Mucosa of gallbladder (tissue), 1 donor: ENCODE results near the gene PRM2. TPM values are rescaled to one million over a fixed set of nuclear protein-coding genes. Genes with fewer than 3 reads are reported as not detected.
A peak's percentile ranks its signal among the peaks of the same experiment; 100 is the strongest.
"Not testable (repeated sequence)": the region's sequence is repeated elsewhere in the genome, so short reads cannot be mapped to it uniquely, and the experiment has no call there.

Experiments
- DNase-seq: peaks from one replicate; pipeline ENCODE4 v3.0.0-alpha.2; 2020; ENCODE audit warnings: low spot score
- total RNA-seq: library from RNA; stranded (reverse); gene quantifications from one replicate; pipeline ENCODE4 v1.2.1, GENCODE V29; 2021
- donor health status: DM: no; HTN: no; CAD: no.

Gene PRM2
- total RNA-seq, 1 donor from 2014 or later, result not detected

DNA sequence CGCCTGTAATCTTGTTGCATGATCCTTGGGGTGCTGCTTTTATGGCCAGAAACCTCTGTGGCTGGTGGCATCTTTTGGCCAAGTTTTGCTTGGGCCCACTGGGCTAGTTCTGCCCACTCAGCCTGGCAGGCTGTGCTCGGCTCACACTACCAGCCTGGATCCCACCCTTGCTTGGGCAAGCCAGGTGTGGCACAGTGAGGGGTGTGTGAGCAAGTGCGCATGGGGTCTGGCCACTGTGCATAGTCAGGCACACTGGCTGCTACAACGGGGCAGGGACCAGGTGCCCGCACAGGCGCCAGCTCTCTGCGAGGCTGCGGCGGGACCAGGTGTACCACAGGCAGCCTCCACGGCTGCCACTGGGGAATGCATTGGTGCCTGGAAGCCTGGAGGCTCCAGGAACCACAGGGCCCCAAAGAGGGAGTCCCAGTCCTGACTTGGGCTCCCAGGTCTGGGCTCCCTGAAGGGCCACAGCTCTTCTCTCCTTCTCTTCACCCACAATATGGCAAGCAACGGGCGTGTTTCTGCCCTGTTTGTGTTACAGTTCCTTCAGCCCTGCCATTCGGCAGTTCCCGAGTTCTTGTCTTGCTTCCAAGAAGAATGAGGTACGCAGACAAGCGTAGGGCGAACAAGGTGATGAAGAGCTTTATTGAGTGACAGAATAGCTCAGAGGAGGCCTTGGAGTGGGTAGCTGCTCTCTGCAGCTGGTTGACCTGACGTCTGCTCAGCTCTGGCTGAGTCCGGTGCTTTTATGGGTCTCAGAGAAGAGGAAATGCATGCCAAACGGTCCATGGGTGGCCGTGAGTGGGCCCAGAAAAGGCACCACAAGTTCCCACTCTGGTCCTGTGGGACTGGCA is 31.6 kb upstream of the PRM2 start:
- DNase-seq, result no peak

DNA sequence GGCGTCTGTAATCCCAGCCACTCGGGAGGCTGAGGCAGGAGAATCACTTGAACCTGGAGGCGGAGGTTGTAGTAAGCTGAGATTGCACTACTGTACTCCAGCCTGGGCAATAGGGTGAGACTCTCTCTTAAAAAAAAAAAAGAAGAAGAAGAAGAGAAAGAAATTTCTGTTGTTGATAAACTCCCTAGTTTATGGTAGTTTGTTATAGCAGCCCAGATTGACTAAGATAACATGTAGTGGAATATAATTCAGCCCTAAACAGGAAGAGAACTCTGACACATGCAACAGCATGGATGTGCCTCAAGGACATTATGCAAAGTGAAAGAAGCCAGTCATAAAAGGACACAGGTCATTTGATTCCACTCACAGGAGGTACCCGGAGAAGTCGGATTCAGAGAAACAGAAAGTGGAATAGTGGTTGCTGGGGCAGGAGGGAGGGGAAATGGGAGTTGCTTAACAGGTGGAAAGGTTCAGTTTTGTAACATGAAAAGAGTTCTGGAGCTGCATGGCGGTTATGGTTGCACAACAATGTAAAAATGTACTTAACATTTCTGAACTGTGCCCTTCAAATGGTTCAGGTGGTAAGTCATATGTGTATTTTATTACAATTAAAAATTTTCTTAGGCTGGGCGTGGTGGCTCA is 30.8 kb upstream of the PRM2 start:
- no peak for DNase-seq

DNA sequence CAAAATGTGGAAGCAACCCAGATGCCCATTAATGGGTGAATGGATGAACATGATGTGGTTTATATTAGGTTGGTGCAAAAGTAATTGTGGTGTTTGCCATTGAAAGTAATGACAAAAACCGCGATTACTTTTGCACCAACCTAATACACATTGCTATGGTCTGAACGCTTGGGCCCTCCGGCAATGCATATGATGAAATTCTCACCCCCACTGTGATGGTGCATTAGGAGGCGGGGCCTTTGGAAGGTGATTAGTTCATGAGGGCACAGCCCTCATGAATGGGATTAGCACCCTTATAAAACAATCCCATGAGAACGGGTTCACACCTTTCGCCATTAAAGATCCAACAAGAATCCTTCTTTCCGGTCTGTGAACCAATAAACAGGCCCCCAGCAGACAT is 30.1 kb upstream of the PRM2 start:
- DNase-seq, result no peak

DNA sequence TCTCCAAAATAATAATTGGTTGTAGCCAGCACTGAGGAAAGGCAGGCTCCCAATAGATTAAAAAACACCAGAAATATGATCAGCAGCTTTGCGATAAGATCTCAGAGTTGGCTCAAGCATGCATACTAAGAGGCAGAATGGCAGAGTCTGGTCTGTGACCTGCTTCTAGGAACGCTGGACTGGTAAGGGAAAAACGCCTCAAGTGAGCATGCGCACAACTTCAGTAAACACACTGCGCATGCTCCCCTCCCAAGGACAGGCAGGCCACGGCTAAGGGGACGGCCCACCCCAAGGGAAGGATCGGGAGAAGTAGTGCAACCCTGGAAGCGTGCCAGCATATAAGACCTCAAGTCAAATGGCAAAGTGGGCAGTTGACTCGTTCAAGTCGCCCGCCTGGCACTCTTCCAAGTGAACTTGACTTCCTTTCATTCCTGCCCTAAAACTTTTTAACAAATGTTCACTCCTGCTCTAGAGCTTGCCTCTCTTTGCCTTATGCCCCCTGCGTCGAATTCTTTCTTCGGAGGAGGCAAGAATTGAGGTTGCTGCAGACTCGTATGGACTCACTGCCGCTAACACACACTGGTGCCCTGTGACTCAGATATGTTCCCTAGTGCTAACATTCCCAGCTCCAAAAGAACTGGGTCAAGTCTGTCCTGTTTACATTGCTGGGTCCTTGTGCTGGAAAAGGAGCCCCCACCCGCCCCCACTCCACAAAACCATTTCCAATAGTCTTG is 27.3 kb upstream of the PRM2 start:
- no peak for DNase-seq

DNA sequence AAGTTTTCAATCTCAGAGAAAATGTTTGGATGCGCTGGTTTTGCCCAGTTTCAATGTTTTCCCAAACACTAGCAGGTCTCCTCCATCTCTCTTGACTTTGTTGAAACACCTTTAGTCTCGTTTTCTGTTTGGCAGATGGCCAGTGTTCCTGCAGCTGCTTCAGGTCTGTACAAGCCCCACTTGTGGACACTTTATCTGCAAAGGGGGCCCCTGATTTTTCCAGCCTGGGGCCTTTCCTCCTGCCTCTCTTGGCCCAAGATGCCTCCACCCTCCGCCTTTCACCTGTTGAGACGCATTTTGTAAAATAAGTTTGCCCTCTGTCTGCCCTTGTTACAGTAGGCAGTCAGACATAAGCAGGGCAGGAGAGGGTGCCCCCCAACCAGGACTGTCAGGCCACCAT is 26.7 kb upstream of the PRM2 start:
- no peak for DNase-seq

DNA sequence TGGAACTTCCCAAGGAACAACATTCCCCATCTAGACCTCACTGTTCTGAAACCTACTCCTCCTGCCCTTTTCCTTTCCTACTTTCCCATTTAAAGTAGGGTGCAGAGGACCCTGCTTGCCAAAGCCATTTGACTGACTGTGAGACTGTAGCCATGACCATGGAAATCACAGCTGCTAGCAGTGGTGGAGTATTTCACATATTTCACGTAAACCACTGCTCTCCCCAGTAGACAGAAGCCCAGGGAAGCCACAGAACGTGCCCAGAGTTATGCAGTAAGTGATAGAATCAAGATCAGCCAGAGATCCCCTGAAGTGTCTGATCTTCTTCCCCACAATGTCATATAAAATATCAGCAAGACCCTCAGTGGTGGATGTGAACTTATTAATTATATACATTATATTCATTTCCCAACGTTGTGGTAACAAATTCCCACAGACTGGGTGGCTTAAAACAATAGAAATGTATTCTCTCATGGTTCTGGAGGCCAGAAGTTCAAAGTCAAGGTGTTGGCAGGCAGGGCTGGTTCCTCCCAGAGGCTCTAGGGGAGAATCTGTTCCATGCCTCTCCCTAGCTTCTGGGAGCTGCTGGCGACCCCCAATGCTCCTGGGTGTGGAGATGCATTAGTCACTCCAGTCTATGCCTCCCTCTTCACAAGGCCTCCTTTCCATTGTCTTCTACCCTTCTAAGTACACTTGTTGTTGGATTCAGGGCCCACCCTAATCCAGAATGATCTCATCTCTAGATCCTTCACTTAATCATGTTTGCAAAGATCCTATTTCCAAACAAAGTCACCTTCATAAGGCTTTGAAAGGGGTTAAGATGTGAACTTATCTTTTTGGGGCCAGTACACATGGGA is 25.6 kb upstream of the PRM2 start:
- no peak for DNase-seq

DNA sequence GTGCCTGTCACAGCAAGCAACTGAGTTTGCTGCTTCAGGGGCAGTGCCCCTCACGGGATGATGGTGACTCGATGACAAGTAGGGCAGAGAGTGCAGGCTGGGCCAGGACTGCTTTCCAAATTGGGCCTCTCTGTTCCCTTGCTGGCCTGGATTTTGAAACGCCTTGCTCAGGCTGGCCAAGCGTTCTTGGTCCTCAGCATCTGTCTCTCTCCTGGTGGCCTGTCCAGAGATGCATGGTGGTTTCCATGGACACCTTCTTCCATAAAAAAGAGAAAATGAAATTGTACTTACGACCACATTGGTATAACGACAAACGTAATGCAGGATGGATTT is 24.2 kb upstream of the PRM2 start:
- no peak for DNase-seq

DNA sequence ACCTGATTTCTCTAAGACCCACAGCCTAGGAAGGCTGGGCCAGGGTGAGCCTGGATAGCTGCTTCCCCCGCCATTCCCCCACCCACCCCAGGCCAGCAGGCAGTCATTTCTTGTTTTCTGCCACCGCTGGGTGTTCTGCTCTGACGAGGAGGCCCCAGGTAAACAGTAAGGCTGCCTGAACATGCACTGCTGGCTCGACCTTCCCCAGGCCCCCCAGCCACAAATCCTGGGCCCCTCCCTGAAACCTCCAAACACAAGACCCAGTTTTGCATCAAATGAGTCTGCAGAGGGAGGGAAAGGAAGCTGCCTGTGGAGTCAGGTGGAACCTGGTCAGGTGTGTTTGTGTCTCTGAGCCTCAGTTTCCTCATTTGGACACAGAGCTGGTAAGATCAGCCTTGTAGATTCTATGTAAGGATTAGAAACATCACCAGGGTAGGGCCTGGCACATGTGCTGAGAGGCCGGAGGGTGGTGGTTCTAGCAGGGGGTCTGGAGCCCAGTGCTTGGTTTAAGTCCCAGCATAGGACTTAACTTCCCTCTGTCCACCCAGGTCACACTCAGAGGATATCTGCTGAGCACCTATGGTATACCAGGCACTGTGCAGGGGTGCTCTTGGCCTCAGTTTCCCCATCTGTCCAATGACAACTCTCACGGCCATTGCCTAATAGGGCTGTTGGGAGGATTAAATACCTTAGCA is 23.7 kb upstream of the PRM2 start:
- DNase-seq, result no peak

DNA sequence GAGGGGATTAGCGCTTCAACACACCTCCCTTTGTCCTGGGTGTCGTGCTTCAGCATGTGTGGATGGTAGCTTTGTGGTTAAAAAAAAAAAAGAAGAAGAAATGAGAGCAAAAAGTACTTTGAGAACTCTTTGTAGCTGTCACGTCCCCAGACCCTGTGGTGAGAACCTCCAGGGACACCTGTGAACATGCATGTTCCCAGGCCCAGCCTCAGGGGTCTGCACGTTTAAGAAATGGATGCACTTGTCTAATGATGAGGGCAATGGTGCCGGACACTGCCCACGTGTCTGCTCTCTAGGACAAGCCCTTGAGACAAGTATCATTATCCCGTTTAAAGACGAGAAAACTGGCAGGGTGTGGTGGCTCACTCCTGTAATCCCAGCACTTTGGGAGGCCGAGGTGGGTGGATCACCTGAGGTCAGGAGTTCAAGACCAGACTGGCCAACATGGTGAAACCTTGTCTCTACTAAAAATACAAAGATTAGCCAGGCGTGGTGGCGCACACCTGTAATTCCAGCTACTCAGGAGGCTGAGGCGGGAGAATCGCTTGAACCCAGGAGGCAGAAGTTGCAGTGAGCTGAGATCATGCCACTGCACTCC is 22.8 kb upstream of the PRM2 start:
- DNase-seq, result not testable (repeated sequence)

DNA sequence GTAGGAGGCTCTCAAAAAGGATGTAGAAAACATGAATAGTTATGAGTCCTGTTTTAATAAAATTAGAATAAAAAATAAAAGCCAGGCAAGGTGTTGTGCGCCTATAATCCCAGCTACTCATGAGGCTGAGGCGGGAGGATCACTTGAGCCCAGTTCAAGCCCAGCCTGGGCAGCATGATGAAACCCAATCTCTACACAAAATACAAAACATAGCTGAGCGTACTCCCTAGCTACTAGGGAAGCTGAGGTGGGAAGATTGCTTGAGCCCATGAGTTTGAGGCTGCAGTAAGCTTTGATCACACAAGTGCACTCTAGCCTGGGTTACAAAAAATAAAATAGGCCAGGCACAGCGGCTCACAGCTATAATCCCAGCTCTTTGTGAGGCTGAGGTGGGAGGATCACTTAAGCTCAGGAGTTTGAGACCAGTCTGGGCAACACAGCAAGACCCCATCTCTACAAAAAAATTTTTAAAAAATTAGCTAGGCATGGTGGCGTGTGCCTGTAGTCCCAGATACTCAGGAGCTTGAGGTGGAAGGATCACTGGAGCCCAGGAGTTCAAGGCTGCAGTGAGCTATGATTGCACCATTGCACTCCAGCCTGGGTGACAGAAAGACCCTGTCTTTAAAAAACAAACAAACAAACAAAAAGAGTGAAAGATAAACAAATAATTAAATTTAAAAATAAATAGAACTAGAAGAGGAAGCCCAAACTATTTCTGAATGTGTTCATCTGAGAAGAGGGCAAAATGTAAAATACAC is 22.0 kb upstream of the PRM2 start:
- DNase-seq, result no peak

DNA sequence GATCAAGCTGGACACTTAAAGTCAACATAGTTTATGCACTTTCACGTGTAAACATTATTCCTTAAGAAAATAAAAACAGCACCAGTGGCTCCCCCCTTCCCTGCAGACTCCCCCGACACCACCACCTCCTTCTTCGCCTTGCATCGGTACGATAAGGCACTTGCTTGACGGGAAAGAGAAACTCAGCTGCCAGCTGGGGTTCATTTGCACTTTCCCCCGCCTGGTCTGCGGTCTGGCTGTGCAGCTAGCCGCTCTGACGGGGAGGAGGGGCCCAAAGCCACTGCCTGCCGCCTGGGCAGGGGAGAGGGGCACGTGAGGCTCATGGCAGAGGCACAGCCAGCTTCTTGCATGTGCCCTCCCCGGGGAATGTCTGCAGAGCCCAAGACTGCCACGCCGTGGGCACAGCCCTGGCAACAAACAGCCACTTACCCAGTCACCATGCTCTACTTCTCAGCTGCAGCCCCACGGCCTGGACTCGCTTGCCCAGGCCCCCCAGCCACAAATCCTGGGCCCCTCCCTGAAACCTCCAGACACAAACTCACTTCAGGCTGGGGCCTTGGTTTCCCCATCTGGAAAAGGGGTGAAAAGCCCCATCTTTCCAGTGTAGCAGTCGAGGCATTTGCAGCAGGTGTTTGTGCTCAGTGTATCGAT is 21.3 kb upstream of the PRM2 start:
- peak; percentile 60 for DNase-seq

DNA sequence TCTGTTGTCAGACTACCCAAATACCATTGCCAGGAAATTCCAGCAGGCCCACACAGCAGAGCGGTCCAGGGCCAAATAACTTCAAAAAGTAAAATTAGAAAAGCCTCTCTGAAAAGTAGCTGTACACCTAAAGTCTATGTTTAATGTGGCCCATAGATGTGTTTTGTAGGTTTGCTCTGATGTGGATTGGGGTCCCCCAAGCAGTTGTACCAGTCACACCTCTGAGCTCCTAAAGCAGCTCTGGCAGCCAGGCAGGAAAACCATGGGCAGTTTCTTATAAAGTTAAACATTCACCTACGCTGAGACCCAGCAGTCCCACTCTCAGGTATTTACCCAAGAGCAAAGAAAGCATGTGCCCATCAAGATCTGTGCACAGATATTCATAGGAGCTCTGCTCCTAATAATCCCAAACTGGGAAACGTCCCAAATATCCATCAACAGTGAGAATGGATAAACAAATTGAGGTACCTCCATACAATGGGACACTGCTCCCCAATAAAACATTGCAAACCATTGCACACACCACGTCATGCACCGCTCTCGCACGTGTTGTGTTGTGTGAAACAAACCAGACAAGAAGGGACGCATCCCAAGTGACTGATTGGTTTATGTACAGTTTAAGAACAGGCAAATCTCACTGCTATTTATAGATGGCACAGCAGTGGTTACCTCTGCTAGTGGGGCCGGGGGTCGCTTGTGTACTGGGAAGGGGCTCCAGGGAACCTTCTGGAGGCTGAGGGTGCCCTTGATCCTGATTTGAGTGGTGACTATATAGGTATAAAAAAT is 20.6 kb upstream of the PRM2 start:
- no peak for DNase-seq

DNA sequence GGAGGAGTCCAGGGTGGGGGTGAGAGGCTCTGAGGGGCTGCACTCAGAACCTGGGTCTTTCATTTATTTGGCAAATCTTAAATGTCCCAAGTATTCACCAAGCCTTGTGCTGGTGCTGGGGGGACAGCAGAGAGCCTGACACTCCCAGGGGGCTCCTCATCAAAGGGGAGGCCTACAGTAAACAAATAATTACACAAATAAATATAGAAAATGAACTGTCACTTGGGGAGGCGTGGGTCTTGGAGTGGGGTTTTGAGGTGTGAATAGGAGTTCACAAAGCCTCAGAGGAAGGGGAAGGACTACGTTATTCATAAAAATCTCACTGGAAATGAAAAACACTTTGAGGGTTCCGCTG is 20.0 kb upstream of the PRM2 start:
- no peak for DNase-seq

DNA sequence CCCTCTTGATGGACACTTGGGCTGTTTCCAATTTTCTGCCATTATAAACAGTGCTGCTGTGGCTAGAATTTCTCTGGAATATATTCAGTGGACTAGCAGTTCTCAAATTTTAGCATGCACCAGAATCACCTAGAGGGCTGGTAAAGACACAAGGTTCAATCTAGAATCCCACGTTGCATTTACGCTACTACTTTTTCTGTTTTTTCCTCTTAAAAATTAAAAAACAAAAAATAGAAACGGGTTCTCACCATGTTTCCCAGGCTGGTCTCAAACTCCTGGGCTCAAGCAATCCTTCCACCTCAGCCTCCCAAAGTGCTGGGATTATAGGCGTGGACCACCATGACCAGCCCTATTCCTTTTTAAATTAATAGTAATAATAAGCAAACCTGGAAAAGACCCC is 19.4 kb upstream of the PRM2 start:
- no peak for DNase-seq

DNA sequence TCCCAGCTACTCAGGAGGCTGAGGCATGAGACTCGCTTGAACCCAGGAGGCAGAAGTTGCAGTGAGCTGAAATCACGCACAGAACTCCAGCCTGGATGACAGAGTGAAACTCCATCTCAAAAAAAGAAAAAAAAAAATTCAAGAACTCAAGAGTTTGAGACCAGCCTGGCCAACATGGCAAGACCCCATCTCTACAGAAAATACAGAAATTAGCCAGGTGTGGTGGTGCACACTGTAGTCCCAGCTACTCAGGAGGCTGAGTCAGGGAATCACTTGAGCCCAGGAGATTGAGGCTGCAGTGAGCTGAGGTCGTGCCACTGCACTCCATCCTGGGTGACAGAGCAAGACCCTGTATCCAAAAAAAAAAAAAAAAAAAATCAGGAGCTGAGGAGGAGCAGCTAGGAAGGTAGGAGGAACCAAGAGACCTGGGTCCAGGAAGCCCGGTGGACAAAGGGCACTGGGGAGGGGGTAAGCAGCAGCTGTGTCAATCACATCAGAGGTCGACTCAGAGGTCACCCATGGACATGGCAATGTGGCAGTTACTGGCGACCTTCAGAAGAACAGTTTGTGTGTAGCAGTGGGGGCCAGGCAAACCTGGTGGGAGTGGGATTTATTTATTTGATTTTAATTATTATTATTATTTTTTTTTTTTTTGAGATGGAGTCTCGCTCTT is 15.9 kb upstream of the PRM2 start:
- no peak for DNase-seq

DNA sequence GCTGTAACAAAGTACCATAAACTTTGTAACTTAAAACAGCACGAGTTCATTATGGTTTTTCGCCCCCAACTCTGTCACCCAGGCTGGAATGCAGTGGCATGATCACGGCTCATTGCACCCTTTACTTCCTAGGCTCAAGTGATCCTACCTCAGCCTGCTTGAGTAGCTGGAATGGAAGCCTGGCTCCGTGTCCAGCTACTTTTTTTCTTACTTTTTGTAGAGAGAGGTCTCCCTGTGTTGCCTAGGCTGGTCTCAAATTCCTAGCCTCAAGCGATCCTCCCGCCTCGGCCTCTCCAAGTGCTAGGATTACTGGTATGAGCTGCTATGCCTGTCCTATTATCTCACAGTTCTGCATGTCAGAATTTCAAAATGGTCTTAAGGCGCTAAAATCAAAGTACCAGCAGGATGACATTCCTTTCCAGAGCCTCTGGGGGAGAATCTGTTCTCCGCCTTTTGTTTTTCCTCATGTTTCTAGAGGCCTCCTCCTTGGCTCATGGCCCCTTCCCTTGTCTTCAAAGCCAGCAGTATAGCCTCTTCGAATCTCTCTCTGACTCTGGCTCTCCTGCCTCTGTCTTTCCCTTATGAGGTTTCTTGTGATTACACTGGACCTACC is 14.9 kb upstream of the PRM2 start:
- DNase-seq, result no peak

DNA sequence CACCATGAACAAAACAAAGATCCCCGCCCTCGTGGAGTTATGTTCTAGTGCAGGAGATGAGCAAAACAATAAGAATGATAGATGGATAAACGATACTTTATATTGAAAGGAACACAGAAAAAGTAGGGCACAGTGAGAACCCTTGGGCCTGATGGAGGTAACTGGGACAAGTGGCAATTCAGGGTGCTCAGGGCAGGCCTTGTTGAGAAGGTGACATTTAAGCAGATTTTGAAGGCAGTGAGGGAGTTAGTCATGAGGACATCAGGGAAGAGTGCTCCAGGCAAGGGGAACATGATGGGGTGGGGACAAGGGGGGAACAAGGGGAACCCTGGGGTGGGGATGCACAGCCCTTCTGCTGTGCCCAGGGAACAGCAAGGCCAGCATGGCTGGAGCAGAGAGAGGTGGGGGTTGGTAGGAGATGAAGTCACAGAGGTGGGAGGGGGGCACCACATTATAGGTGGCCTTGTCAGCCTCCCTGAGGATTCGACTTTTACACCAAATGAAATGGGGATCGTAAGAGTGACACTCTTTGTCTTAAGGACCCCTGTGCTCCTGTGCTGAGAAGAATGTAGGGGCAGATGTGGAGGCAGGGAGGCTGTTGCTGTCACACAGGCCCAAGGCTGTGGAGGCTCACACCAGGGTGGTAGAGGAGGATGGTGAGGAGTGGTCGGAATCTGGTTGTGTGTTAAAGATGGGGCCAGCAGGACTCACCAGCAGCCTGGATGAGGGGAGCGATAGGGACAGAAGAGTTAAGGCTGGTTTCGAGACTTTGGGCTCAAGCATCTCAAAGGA is 14.0 kb upstream of the PRM2 start:
- no peak for DNase-seq
